ENCODE results near the gene PPP2R2B.

DNA sequence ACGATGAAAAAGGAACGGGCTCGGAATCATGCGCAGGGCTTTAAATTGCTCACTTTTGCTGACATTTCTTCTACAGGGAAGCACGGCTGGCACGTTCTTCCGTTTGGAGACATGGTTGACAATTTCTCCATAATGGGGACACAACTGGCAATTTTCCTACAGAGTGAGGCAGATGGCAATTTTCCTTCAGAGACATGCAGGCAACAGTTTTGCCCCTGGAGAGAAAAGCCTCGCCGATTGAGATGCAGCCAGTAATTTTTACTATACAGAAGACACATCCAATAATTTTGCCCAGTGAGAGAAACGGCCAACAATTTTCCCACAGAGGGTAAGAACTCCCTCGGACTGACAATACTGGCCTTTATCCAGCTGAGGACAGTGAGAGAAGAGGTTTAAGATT, 271.7 kb downstream of the PPP2R2B start:
- TF ChIP-seq, protein P1, sequence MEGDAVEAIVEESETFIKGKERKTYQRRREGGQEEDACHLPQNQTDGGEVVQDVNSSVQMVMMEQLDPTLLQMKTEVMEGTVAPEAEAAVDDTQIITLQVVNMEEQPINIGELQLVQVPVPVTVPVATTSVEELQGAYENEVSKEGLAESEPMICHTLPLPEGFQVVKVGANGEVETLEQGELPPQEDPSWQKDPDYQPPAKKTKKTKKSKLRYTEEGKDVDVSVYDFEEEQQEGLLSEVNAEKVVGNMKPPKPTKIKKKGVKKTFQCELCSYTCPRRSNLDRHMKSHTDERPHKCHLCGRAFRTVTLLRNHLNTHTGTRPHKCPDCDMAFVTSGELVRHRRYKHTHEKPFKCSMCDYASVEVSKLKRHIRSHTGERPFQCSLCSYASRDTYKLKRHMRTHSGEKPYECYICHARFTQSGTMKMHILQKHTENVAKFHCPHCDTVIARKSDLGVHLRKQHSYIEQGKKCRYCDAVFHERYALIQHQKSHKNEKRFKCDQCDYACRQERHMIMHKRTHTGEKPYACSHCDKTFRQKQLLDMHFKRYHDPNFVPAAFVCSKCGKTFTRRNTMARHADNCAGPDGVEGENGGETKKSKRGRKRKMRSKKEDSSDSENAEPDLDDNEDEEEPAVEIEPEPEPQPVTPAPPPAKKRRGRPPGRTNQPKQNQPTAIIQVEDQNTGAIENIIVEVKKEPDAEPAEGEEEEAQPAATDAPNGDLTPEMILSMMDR (IDR thresholded peaks at IDR 0.05): no peak
- TF ChIP-seq POLR2A (IDR thresholded peaks at IDR 0.05; ENCODE audit: low read depth) (no peak), EP300 (IDR thresholded peaks at IDR 0.05) (no peak)

Data from esophagus muscularis mucosa (tissue), 4 donors.